Right forelimb (tissue), 1 donor: ENCODE data around the gene NDUFAF8.

ENCODE experiments used
- DNase-seq: peaks from one replicate; pipeline ENCODE4 v3.0.0-alpha.2; 2018

Gene NDUFAF8, protein sequence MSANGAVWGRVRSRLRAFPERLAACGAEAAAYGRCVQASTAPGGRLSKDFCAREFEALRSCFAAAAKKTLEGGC

GRCh38 chr17:81238815-81239713, at the start of gene NDUFAF8, which contains the start of gene TEPSIN:
NDUFAF8 (plus strand) TSS chr17:81239318; CDS start chr17:81239364, 46 bp downstream.
TEPSIN (minus strand) TSS chr17:81239055; CDS start chr17:81239033, 22 bp downstream.
- DNase-seq, result peak; percentile 98

DNA sequence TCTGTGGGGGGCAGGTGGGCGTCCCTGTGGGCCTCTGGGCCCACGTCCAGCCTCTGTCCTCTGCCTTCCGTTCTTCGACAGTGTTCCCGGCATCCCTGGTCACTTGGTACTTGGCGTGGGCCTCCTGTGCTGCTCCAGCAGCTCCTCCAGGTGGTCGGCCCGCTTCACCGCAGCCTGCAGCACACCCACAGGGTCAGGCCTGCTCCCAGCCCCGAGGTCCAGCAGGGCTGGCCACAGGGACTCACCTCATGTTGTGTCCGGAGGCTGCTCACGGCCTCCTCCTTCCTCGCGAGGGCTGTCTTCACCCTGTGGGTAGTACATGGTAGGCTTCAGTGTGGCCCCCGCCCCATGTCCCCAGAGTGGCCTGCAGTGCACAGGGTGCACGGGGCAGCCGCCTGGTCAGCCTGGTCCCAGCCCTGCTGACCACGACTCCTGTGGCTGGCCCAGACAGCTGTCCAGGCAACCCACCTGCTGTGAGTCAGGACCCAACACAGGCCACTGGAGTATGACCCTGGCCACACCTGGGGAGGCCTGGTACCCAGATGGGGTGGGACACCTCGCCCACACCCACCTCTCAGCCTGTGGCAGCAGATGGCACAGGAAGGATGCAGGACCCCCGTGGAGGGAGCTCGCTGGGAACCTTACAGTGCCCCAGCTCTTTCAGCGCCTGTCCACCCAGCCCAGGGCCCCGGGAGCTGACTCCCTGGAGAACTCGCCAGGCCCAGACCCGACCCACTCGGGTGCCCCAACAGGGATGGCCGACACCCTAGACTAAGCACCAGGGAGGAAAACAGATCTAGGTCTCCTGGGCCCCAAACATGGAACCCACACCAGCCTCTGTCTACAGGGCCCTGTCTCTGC, 49.2 kb upstream of the NDUFAF8 start:
- no peak for DNase-seq

DNA sequence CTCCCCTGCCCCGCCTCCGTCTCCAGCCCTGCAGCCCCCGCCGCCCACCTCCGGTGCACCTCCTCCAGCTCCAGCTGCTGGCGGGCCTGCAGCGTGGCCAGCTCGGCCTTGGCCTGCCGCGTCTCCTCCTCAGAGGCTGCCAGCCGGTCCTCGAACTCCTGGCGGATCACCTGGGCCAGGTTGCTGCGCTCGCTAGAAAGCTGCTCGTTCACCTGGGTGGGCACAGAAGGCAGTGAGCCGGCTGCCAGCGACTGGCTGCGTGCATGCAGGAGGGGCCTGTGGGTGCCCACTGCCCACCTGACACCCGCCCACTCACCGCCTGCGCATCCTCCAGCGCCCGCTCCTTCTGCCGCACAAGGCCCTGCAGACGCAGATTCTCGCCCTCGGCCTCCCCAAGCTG, 48.5 kb upstream of the NDUFAF8 start:
- DNase-seq, result no peak

DNA sequence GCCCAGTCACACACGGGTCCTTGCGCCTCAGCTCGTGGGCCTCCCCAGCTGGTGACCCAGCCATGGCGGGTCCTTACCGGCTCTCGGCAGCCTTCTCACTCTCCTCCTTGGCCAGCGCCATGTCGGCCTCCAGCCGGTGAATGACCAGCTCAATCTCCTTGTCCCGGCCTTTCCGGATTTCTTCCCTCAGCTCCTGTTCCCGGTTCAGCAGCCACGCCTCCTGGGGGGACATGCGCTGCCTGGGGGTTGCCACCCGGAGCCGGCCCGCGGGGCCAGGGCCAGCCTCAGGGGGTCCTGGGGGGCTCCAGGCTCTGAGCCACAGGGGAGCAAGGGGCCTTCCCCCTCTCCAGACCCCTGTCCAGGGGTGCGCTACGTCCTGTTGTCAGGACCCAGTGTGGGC, 48.0 kb upstream of the NDUFAF8 start:
- no peak for DNase-seq

- DNase-seq, result no peak
These were observed 47.5 kb upstream of the NDUFAF8 start for GRCh38 chr17:81191646-81192045.

GRCh38 chr17:81192386-81193050, 46.6 kb upstream of the NDUFAF8 start:
- DNase-seq, result no peak

- no peak for DNase-seq
These were observed 46.1 kb upstream of the NDUFAF8 start for GRCh38 chr17:81193051-81193410.

DNA sequence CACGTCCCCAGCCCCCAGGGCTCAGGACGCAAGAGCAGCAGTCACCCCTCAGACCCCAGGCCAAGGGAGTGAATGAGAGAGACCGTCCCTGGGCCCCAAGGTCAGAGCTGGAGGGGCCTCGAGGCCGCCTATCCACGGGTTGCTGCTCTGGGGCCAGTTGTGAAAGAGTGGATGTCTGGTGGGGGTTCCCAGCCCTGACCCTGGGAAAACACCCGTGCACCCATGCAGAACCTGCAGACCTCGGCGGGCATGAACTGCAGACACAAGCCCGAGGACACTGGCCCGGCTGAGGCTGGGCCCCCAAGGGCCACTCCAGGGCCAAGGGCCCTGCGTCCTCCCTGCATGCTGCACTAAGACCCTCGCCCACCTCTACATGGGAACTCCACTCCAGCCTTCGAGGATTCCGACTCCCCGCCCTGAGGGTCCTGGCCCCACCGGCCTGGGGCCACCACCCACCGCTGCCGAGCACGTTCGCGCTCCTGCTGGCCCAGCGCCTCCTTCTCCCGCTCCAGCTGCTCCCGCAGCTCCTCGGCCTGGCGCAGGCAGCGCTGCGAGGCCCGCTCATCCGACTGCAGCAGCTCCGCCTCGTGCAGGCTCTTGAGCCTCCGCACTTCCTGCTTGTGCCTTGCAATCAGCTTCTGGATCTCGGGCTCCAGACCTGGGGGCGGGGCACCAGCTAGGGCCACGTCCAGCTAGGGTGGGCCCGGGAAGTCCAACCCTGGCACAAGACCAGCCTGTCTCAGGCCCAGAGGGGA, 45.5 kb upstream of the NDUFAF8 start:
- DNase-seq, result no peak

- no peak for DNase-seq
These were observed 44.8 kb upstream of the NDUFAF8 start for GRCh38 chr17:81194225-81194760.

GRCh38 chr17:81194941-81195901, 43.9 kb upstream of the NDUFAF8 start:
- no peak for DNase-seq

GRCh38 chr17:81195941-81196495, 43.1 kb upstream of the NDUFAF8 start:
- no peak for DNase-seq

DNA sequence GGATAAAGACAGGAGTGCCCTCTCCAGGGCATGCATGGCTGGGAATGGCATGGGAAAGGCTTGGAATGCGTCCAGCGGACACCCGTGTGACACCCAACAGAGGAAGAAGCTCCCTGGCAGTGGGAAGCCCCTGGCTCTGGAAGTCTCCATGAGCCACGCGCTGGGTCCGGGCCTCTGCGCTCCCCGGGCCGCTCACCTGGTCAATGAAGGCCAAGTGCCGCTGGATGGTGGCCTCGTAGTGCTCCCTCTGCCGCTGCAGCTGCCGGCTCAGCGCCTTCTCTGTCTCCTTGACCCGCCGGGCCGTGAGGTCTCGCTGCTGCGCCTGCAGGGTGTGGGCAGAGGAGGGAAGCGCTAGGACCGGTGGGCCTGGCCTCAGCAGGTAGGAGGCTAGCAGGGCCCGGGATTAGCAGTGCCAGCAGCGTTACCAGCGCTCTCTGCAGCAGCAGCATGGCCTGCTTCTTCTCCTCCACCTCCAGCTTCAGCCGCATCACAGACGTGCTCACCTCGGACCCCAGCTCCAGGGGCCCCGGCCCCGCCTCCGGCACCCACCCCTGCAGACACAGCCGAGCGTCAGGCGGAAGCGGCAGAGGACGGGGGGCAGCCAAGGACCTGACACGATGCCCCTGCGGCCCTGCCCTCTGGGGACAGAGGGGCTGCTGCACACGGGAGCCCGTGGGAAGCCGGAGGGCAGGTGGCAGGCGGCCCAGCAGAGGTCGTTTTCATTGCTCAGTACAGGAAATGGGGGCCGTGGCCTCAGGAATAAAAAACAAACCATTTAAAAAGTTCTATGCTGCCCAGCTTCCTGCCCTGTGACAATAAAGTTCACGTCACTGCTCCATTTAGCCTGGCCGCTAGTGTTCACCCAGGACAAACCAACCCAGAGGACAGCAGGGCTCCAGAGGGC, 42.4 kb upstream of the NDUFAF8 start:
- no peak for DNase-seq

DNA sequence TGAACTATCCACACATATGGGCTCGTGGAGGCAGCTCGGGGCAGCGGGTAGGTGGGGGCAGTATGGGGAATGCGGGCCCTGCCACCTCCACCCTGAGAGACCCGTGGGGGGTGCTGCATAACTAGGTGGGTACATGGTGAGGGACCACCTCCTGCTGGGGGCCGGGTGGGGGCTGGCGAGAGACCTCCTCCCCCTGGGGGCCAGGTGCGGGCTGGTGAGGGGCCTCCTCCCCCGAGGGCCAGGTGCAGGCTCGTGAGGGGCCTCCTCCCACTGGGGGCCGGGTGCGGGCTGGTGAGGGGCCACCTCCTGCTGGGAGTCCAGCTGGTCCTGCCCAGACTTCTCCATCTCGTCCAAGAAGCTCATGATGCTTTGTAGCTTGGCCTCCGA, 41.7 kb upstream of the NDUFAF8 start:
- no peak for DNase-seq

- DNase-seq, result no peak
These were observed 41.2 kb upstream of the NDUFAF8 start for GRCh38 chr17:81197831-81198490.

GRCh38 chr17:81198826-81199481, 40.2 kb upstream of the NDUFAF8 start:
- DNase-seq, result no peak

DNA sequence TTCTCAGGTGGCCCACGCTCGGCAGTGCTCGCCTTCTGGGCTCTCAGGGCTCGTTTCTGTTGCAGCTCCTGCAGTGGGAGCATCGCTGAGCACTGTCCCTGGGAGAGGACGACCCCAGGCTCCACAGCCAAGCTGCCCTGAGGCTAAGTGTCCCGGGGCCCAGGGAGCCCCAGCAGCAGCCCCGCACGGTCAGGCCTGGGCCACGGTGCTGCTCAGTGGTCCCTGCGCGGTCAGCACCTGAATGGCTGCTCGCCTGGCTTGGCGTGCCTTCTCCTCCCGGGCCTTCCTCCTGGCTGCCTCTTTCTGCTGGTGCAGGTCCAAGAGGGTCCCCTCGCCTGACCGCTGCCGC, 39.7 kb upstream of the NDUFAF8 start:
- no peak for DNase-seq

DNA sequence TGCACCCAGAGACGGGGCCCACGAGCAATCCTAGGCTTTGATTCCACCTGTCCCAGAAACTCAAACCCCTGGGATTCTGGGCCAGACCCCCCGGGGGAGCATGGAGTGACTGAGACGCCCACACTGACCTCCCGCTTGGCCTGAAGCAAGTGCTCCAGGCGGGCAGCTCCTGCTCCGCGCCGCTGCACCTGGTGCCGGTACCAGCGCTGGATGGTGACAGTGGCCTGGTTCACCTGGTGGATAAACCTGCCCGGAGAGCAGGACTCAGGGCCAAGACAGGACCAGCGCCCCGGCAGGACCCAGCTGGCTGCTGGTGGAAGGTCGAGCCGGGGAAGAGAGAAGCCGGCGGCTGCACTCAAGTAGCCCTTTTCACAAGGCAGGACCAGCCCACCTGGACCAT, 38.9 kb upstream of the NDUFAF8 start:
- DNase-seq, result no peak
